Measurements from ENCODE around the gene SCN8A. TPM values are rescaled to one million over a fixed set of nuclear protein-coding genes. Genes with fewer than 3 reads are reported as not detected.

Gene SCN8A
- total and polyA plus RNA-seq, 12 donors, result 0.01 to 1.6 (median 0.35) TPM; not detected in 1

GRCh38 chr12:51589557-51590176, 1.4 kb upstream of the SCN8A start:
- Histone ChIP-seq H3K4me3 (no peak overlapping the region), H3K27ac (no peak overlapping the region), H3K9me3 (peaks cover 0 to 5% (median 0%) of the 10 kb centered on the region in 11 donors), H3K4me1 (peaks cover 0 to 12% (median 10%) of the 10 kb centered on the region in 9 donors), H3K36me3 (no peaks in the 10 kb centered on the region), H3K27me3 (peaks cover 0 to 90% (median 44%) of the 10 kb centered on the region in 7 donors)
- TF ChIP-seq CTCF (IDR thresholded peaks at IDR 0.05), result no peak
- WGBS, 2 donors, result 84 to 87% methylated on average over 13 of the region's 13 CpGs
- intact Hi-C loops (cut with DNase I), result loop anchor here in 1 of 10 donors (5.0 kb wide), 1 partner anchor 482 kb away; no protein-coding TSS in a partner anchor
- DNase-seq, result no peak
- no peak for ATAC-seq

- TF ChIP-seq CTCF (IDR thresholded peaks at IDR 0.05), result peak in 8 of 9 donors; percentile 21 to 58 (median 46)
- ATAC-seq (peak; percentile 59 to 84 (median 68)), DNase-seq (peak; percentile 32 to 62)
- Histone ChIP-seq H3K9me3 (peaks cover 0 to 3% (median 0%) of the 10 kb centered on the region in 11 donors), H3K4me3 (peak overlapping the region in 9 of 10 donors; percentile 27 to 63 (median 49)), H3K4me1 (peaks cover 0 to 12% (median 10%) of the 10 kb centered on the region in 9 donors), H3K36me3 (no peaks in the 10 kb centered on the region), H3K27ac (no peak overlapping the region), H3K27me3 (peaks cover 0 to 86% (median 39%) of the 10 kb centered on the region in 7 donors)
- WGBS, 2 donors, result 3 to 4% methylated on average over 59 to 67 of the region's 67 CpGs
- intact Hi-C loops (cut with DNase I), result no loop called here
Observed at GRCh38 chr12:51590347-51591015, 552 bp upstream of the SCN8A start.

GRCh38 chr12:51592034-51592705, 1.1 kb downstream of the SCN8A start:
- Histone ChIP-seq H3K36me3 (no peaks in the 10 kb centered on the region), H3K4me3 (no peak overlapping the region), H3K4me1 (peaks cover 0 to 12% (median 10%) of the 10 kb centered on the region in 9 donors), H3K27ac (no peak overlapping the region), H3K27me3 (peaks cover 0 to 76% (median 30%) of the 10 kb centered on the region in 7 donors), H3K9me3 (no peaks in the 10 kb centered on the region)
- WGBS, 2 donors, result 6% methylated on average over 11 of the region's 11 CpGs
- no peak for DNase-seq
- no peak for ATAC-seq
- intact Hi-C loops (cut with DNase I), result no loop called here
- TF ChIP-seq CTCF (IDR thresholded peaks at IDR 0.05), result no peak

- 78 to 81% methylated on average over 2 of the region's 2 CpGs for WGBS, 2 donors
- ATAC-seq (no peak), DNase-seq (no peak)
- Histone ChIP-seq H3K27me3 (peaks cover 0 to 75% (median 25%) of the 10 kb centered on the region in 7 donors), H3K4me3 (no peak overlapping the region), H3K4me1 (peaks cover 0 to 12% (median 10%) of the 10 kb centered on the region in 9 donors), H3K27ac (no peak overlapping the region), H3K9me3 (no peaks in the 10 kb centered on the region), H3K36me3 (no peaks in the 10 kb centered on the region)
- intact Hi-C loops (cut with DNase I), result no loop called here
- no peak for TF ChIP-seq CTCF (IDR thresholded peaks at IDR 0.05)
Observed at GRCh38 chr12:51593021-51593420, 2.0 kb downstream of the SCN8A start.

All from heart right ventricle (tissue), 16 donors.